Islet precursor cell (in vitro differentiated cells): Measurements from ENCODE around the gene TMC6.

Source experiments
- DNase-seq: peaks from one replicate; pipeline ENCODE4 v3.0.0-alpha.2; 2018

The TMC6 gene

GRCh38 chr17:78063489-78063888 is 65.1 kb downstream of the TMC6 start:
- DNase-seq, result no peak

DNA sequence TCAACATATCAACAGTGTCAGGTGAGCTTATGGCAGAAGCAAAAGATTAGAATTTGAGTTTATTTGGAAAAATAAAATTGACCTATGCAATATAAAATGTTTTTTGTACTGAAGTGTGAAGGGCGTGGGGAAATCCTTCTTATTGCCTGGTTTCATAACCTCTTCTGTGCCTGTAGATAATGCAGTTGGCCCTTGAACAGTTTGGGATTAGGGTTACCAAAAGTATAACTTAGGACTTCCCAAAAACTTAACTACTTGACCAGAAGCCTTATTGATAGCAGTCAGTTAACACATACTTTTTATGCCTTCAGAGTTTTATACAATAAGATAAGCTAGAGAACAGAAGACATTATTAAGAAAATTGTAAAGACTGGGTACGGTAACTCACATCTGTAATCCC is 66.0 kb downstream of the TMC6 start:
- DNase-seq, result no peak
